ENCODE data around the gene LARGE1. TPM values are rescaled to one million over a fixed set of nuclear protein-coding genes. Genes with fewer than 3 reads are reported as not detected.

The LARGE1 gene
- total RNA-seq, 1 donor from 2014 or later: 2.4 TPM

GRCh38 chr22:33706100-33706499, 214.2 kb downstream of the LARGE1 start:
- no peak for FAIRE-seq
- DNase-seq (ENCODE audit: low read depth): no peak
- TF ChIP-seq CTCF (IDR thresholded peaks at IDR 0.05; ENCODE audit: insufficient read depth, low read length, severe bottlenecking): no peak

GRCh38 chr22:33699176-33699575, 221.1 kb downstream of the LARGE1 start:
- FAIRE-seq: no peak
- TF ChIP-seq CTCF (IDR thresholded peaks at IDR 0.05; ENCODE audit: insufficient read depth, low read length, severe bottlenecking): no peak
- no peaks in the 10 kb centered on the region for H3K27me3 ChIP-seq (ENCODE audit: control insufficient read depth, insufficient read depth, low read length)
- DNase-seq (ENCODE audit: low read depth): no peak
- no peaks in the 10 kb centered on the region for H3K36me3 ChIP-seq (ENCODE audit: control insufficient read depth, insufficient read depth, low read length)
- no peak overlapping the region for H3K4me3 ChIP-seq (ENCODE audit: low read depth, low read length)

More at GRCh38 chr22:33706100-33706499, 214.2 kb downstream of the LARGE1 start:
- no peaks in the 10 kb centered on the region for H3K36me3 ChIP-seq (ENCODE audit: control insufficient read depth, insufficient read depth, low read length)
- no peaks in the 10 kb centered on the region for H3K27me3 ChIP-seq (ENCODE audit: control insufficient read depth, insufficient read depth, low read length)
- H3K4me3 ChIP-seq (ENCODE audit: low read depth, low read length): no peak overlapping the region

- DNase-seq (ENCODE audit: low read depth): no peak
- no peak overlapping the region for H3K4me3 ChIP-seq (ENCODE audit: low read depth, low read length)
- FAIRE-seq: no peak
- no peaks in the 10 kb centered on the region for H3K27me3 ChIP-seq (ENCODE audit: control insufficient read depth, insufficient read depth, low read length)
- no peaks in the 10 kb centered on the region for H3K36me3 ChIP-seq (ENCODE audit: control insufficient read depth, insufficient read depth, low read length)
- TF ChIP-seq CTCF (IDR thresholded peaks at IDR 0.05; ENCODE audit: insufficient read depth, low read length, severe bottlenecking): no peak
Observed at GRCh38 chr22:33697640-33698039, 222.6 kb downstream of the LARGE1 start.

- TF ChIP-seq CTCF (IDR thresholded peaks at IDR 0.05; ENCODE audit: insufficient read depth, low read length, severe bottlenecking): no peak
- H3K27me3 ChIP-seq (ENCODE audit: control insufficient read depth, insufficient read depth, low read length): no peaks in the 10 kb centered on the region
- H3K36me3 ChIP-seq (ENCODE audit: control insufficient read depth, insufficient read depth, low read length): no peaks in the 10 kb centered on the region
- FAIRE-seq (no peak), DNase-seq (ENCODE audit: low read depth) (no peak)
- H3K4me3 ChIP-seq (ENCODE audit: low read depth, low read length): no peak overlapping the region
Observed at GRCh38 chr22:33691057-33691630, 229.1 kb downstream of the LARGE1 start.

GRCh38 chr22:33688903-33689302, 231.4 kb downstream of the LARGE1 start:
- no peak for DNase-seq (ENCODE audit: low read depth)
- FAIRE-seq: no peak
- no peak for TF ChIP-seq CTCF (IDR thresholded peaks at IDR 0.05; ENCODE audit: insufficient read depth, low read length, severe bottlenecking)
- Histone ChIP-seq H3K36me3 (ENCODE audit: control insufficient read depth, insufficient read depth, low read length) (no peaks in the 10 kb centered on the region), H3K27me3 (ENCODE audit: control insufficient read depth, insufficient read depth, low read length) (no peaks in the 10 kb centered on the region), H3K4me3 (ENCODE audit: low read depth, low read length) (no peak overlapping the region)

- no peak for DNase-seq (ENCODE audit: low read depth)
- no peaks in the 10 kb centered on the region for H3K27me3 ChIP-seq (ENCODE audit: control insufficient read depth, insufficient read depth, low read length)
- no peak for FAIRE-seq
- H3K4me3 ChIP-seq (ENCODE audit: low read depth, low read length): no peak overlapping the region
- no peaks in the 10 kb centered on the region for H3K36me3 ChIP-seq (ENCODE audit: control insufficient read depth, insufficient read depth, low read length)
- TF ChIP-seq CTCF (IDR thresholded peaks at IDR 0.05; ENCODE audit: insufficient read depth, low read length, severe bottlenecking): no peak
Observed at GRCh38 chr22:33687464-33687863, 232.8 kb downstream of the LARGE1 start.
